GM12878 (cell line): ENCODE data around the gene LSM5. TPM values are rescaled to one million over a fixed set of nuclear protein-coding genes. Genes with fewer than 3 reads are reported as not detected.

ENCODE experiments used
- CHD1 ChIP-seq: IDR thresholded peaks from 2 replicates; pipeline ENCODE4 v1.6.1; 2012; ENCODE audit warnings: low read depth, low read length, improper control_type of control experiment
- CHD2 ChIP-seq: IDR thresholded peaks from 2 replicates; pipeline ENCODE4 v1.6.1; 2011; ENCODE audit warnings: low read depth, low read length, improper control_type of control experiment, borderline replicate concordance
- EED ChIP-seq: sonication (generic); IDR thresholded peaks from 2 replicates; pipeline ENCODE4 v1.6.1; 2016; ENCODE audit warnings: antibody characterized with exemption, low read depth
- FOS ChIP-seq: IDR thresholded peaks from 3 replicates; pipeline ENCODE4 v1.6.1; 2011; ENCODE audit warnings: borderline replicate concordance; ENCODE audit not compliant: insufficient read length; ENCODE audit errors: extremely low read depth
- FOXM1 ChIP-seq: IDR thresholded peaks from 2 replicates; pipeline ENCODE4 v1.6.1; 2012; ENCODE audit warnings: low read depth, mild to moderate bottlenecking, inconsistent platforms, low read length, moderate library complexity
- GABPA ChIP-seq: IDR thresholded peaks from 2 replicates; pipeline ENCODE4 v1.6.1; 2014; ENCODE audit warnings: antibody characterized with exemption, low read depth, mild to moderate bottlenecking, inconsistent platforms
- GATAD2B ChIP-seq: fragments of 450-650 bp; conservative IDR thresholded peaks from 2 replicates; pipeline ENCODE4 v1.6.1; 2017; ENCODE audit warnings: low read depth, mild to moderate bottlenecking, moderate library complexity
- HCFC1 ChIP-seq: fragments of 150-350 bp; IDR thresholded peaks from 2 replicates; pipeline ENCODE4 v1.6.1; 2014; ENCODE audit warnings: low read length
- HDGF ChIP-seq: fragments of 450-650 bp; IDR thresholded peaks from 2 replicates; pipeline ENCODE4 v1.6.1; 2016; ENCODE audit warnings: antibody characterized with exemption
- IKZF1 ChIP-seq: fragments of 450-650 bp; conservative IDR thresholded peaks from 2 replicates; pipeline ENCODE4 v1.6.1; 2017; ENCODE audit warnings: antibody characterized with exemption, mild to moderate bottlenecking
- MEF2A ChIP-seq: IDR thresholded peaks from 2 replicates; pipeline ENCODE4 v1.6.1; 2011; ENCODE audit warnings: low read depth, mild to moderate bottlenecking, low read length, moderate library complexity; ENCODE audit not compliant: insufficient read depth
- MEF2B ChIP-seq: fragments of 450-650 bp; IDR thresholded peaks from 2 replicates; pipeline ENCODE4 v1.6.1; 2018; ENCODE audit warnings: mild to moderate bottlenecking, moderate library complexity; ENCODE audit not compliant: partially characterized antibody, poor library complexity, severe bottlenecking
- MTA3 ChIP-seq: IDR thresholded peaks from 2 replicates; pipeline ENCODE4 v1.6.1; 2012; ENCODE audit warnings: low read length, inconsistent platforms, borderline replicate concordance
- NR2C1 ChIP-seq: fragments of 450-650 bp; IDR thresholded peaks from 2 replicates; pipeline ENCODE4 v1.6.1; 2017; ENCODE audit warnings: antibody characterized with exemption, mild to moderate bottlenecking, moderate library complexity
- PML ChIP-seq: IDR thresholded peaks from 2 replicates; pipeline ENCODE4 v1.6.1; 2012; ENCODE audit warnings: low read length, inconsistent platforms
- POLR2AphosphoS2 ChIP-seq: IDR thresholded peaks from 2 replicates; pipeline ENCODE4 v1.6.1; 2011; ENCODE audit warnings: low read depth, mild to moderate bottlenecking, low read length, improper control_type of control experiment, moderate library complexity
- RELA ChIP-seq: fragments of 450-650 bp; IDR thresholded peaks from 2 replicates; pipeline ENCODE4 v1.8.0; 2014; ENCODE audit warnings: borderline replicate concordance; ENCODE audit not compliant: partially characterized antibody
- SMAD1 ChIP-seq: fragments of 450-650 bp; IDR thresholded peaks from 2 replicates; pipeline ENCODE4 v1.6.1; 2018; ENCODE audit warnings: mild to moderate bottlenecking, low read depth; ENCODE audit not compliant: partially characterized antibody
- SP1 ChIP-seq: IDR thresholded peaks from one replicate; pipeline ENCODE4 v1.6.1; 2011; ENCODE audit warnings: low read depth, low read length
- SUZ12 ChIP-seq: fragments of 200-600 bp; sonication (generic); IDR thresholded peaks from one replicate; pipeline ENCODE4 v1.6.1; 2018; ENCODE audit warnings: antibody characterized with exemption, mild to moderate bottlenecking; ENCODE audit not compliant: unreplicated experiment
- TAF1 ChIP-seq: IDR thresholded peaks from 2 replicates; pipeline ENCODE4 v1.6.1; 2011; ENCODE audit warnings: mild to moderate bottlenecking, low read depth, low read length, borderline replicate concordance
- YBX1 ChIP-seq: fragments of 450-650 bp; IDR thresholded peaks from 2 replicates; pipeline ENCODE4 v1.6.1; 2016; ENCODE audit warnings: antibody characterized with exemption
- polyA plus RNA-seq, 11 experiments: library from polyadenylated mRNA; depleted of rRNA in 4 of 11; unstranded in 6 of 11; stranded (reverse) in 5 of 11; fragments of >200 nt; fragmentation: Nextera tagmentation in 4 of 11; fragmentation: Illumina TruSeq in 1 of 11; extraction: Ambion mirVana in 4 of 11; extraction: Trizol in 1 of 11; gene quantifications; 1 replicate in 1 of 11; 2 replicates in 10 of 11; pipeline versions ENCODE4 v1.2.1 to v1.2.3, GENCODE V29; 2011 to 2016; ENCODE audit warnings: inconsistent platforms in 2 of 11, missing spikeins in 2 of 11, low read depth in 1 of 11
- total RNA-seq, 4 experiments: library from RNA; depleted of rRNA in 3 of 4; stranded (reverse); fragments of >200 nt in 3 of 4; fragmentation: Illumina TruSeq in 1 of 4; extraction: Trizol in 1 of 4; gene quantifications; 2 replicates each; pipeline versions ENCODE4 v1.2.1 to v1.2.3, GENCODE V29; 2013 to 2021
- TF ChIP-seq, protein P1 (sequence below): fragments of 450-650 bp; IDR thresholded peaks from 2 replicates; pipeline ENCODE4 v1.6.1; 2017; ENCODE audit warnings: mild to moderate bottlenecking, low read depth, inconsistent platforms; ENCODE audit not compliant: poor library complexity, severe bottlenecking
- TF ChIP-seq, protein P2 (sequence below): fragments of 450-650 bp; IDR thresholded peaks from 2 replicates; pipeline ENCODE4 v1.6.1; 2016; ENCODE audit warnings: mild to moderate bottlenecking
- TF ChIP-seq, protein P3 (sequence below): fragments of 450-650 bp; IDR thresholded peaks from 2 replicates; pipeline ENCODE4 v1.6.1; 2017; ENCODE audit warnings: borderline replicate concordance
- TF ChIP-seq, protein P4 (sequence below): IDR thresholded peaks from 2 replicates; pipeline ENCODE4 v1.6.1; 2012; ENCODE audit warnings: low read depth, low read length, improper control_type of control experiment

Gene LSM5
- total and polyA plus RNA-seq, 10 of the 15 experiments (the other 5 are each of a cell fraction or from before 2014, with no cell fraction given), result 29.4 to 538 (median 145) TPM

DNA sequence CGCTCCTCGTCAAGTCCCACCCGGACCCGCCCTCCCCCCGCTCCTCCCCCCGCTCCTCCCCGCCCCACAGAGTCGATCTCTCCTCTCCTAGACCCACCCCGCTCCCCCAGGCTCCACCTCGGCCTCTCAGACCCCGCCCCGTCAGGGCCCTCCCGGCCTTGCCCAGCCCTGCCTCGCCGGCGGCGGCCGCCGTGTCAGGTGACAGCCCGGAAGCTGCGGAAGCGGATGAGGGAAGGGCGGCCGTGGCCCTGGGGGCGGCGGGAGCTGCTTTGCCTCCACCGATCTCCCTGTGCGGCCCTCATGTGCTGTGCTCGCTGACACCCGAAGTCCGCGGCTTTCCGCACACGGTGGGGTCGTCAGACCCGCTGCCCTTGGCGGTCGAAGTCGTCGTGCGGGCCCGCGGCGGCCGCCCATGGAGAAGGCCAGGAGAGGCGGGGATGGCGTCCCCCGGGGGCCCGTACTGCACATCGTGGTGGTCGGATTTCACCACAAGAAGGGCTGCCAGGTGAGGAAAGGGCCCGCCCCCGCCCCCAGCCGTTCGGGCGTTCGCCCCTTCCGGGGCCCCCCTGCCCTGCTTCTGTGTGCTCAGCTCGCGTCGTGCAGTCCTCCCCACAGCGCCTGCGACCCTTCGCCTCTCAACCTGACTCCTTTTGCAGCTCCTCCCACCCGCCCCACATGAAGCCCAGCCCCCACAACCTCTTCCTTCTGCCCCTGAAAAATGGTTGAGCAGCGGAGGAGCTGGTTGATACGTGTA is 5.3 kb upstream of the LSM5 start, which contains the start of gene AVL9 (continued):
- TF ChIP-seq, protein P1, sequence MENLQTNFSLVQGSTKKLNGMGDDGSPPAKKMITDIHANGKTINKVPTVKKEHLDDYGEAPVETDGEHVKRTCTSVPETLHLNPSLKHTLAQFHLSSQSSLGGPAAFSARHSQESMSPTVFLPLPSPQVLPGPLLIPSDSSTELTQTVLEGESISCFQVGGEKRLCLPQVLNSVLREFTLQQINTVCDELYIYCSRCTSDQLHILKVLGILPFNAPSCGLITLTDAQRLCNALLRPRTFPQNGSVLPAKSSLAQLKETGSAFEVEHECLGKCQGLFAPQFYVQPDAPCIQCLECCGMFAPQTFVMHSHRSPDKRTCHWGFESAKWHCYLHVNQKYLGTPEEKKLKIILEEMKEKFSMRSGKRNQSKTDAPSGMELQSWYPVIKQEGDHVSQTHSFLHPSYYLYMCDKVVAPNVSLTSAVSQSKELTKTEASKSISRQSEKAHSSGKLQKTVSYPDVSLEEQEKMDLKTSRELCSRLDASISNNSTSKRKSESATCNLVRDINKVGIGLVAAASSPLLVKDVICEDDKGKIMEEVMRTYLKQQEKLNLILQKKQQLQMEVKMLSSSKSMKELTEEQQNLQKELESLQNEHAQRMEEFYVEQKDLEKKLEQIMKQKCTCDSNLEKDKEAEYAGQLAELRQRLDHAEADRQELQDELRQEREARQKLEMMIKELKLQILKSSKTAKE, result no peak
- TF ChIP-seq IKZF1 (peak; percentile 88), SUZ12 (no peak), MEF2A (no peak), CHD1 (no peak), PML (peak; percentile 86), GABPA (peak; percentile 59), TAF1 (peak; percentile 66; the same call in 1 of the 2 replicates), SP1 (no peak), MEF2B (peak; percentile 53), YBX1 (no peak), HCFC1 (0 out of 2 replicates have a peak, but pooled peaks have one; percentile 25), EED (no peak), FOS (no peak), RELA (peak; percentile 64), MTA3 (no peak), GATAD2B (peak; percentile 93), HDGF (peak; percentile 60), POLR2AphosphoS2 (peak; percentile 87), CHD2 (no peak), NR2C1 (peak; percentile 37), FOXM1 (no peak), SMAD1 (no peak)
- TF ChIP-seq, protein P2, sequence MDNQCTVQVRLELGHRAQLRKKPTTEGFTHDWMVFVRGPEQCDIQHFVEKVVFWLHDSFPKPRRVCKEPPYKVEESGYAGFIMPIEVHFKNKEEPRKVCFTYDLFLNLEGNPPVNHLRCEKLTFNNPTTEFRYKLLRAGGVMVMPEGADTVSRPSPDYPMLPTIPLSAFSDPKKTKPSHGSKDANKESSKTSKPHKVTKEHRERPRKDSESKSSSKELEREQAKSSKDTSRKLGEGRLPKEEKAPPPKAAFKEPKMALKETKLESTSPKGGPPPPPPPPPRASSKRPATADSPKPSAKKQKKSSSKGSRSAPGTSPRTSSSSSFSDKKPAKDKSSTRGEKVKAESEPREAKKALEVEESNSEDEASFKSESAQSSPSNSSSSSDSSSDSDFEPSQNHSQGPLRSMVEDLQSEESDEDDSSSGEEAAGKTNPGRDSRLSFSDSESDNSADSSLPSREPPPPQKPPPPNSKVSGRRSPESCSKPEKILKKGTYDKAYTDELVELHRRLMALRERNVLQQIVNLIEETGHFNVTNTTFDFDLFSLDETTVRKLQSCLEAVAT, result no peak; the same call in 1 of the 2 replicates
- TF ChIP-seq, protein P3, sequence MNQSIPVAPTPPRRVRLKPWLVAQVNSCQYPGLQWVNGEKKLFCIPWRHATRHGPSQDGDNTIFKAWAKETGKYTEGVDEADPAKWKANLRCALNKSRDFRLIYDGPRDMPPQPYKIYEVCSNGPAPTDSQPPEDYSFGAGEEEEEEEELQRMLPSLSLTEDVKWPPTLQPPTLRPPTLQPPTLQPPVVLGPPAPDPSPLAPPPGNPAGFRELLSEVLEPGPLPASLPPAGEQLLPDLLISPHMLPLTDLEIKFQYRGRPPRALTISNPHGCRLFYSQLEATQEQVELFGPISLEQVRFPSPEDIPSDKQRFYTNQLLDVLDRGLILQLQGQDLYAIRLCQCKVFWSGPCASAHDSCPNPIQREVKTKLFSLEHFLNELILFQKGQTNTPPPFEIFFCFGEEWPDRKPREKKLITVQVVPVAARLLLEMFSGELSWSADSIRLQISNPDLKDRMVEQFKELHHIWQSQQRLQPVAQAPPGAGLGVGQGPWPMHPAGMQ, result no peak
- TF ChIP-seq, protein P4, sequence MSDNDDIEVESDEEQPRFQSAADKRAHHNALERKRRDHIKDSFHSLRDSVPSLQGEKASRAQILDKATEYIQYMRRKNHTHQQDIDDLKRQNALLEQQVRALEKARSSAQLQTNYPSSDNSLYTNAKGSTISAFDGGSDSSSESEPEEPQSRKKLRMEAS, result no peak
